ENCODE results near the gene GRHL3.

Gene GRHL3

GRCh38 chr1:24318615-24319311 is 394 bp upstream of the GRHL3 start:
- DNase-seq (ENCODE audit: low read depth) = no peak

- DNase-seq (ENCODE audit: low read depth) = no peak
Observed at GRCh38 chr1:24319962-24320361, 805 bp downstream of the GRHL3 start.

GRCh38 chr1:24321126-24321525 is 2.0 kb downstream of the GRHL3 start:
- DNase-seq (ENCODE audit: low read depth) = no peak

- DNase-seq (ENCODE audit: low read depth) = peak; percentile 40
Observed at GRCh38 chr1:24321697-24322469, 2.7 kb downstream of the GRHL3 start.

GRCh38 chr1:24322470-24323177 is 3.5 kb downstream of the GRHL3 start:
- DNase-seq (ENCODE audit: low read depth) = no peak

- DNase-seq (ENCODE audit: low read depth) = no peak
Observed at GRCh38 chr1:24323281-24323680, 4.1 kb downstream of the GRHL3 start.

- no peak for DNase-seq (ENCODE audit: low read depth)
Observed at GRCh38 chr1:24324903-24325302, 5.7 kb downstream of the GRHL3 start.

GRCh38 chr1:24325587-24326449 is 6.7 kb downstream of the GRHL3 start:
- DNase-seq (ENCODE audit: low read depth) = no peak

GRCh38 chr1:24327486-24327885 is 8.3 kb downstream of the GRHL3 start:
- DNase-seq (ENCODE audit: low read depth) = no peak

GRCh38 chr1:24327891-24328290 is 8.7 kb downstream of the GRHL3 start:
- no peak for DNase-seq (ENCODE audit: low read depth)

- no peak for DNase-seq (ENCODE audit: low read depth)
Observed at GRCh38 chr1:24329331-24329730, 10.2 kb downstream of the GRHL3 start.

GRCh38 chr1:24329797-24330543 is 10.8 kb downstream of the GRHL3 start:
- DNase-seq (ENCODE audit: low read depth) = no peak

- no peak for DNase-seq (ENCODE audit: low read depth)
Observed at GRCh38 chr1:24331961-24332673, 13.0 kb downstream of the GRHL3 start.

- no peak for DNase-seq (ENCODE audit: low read depth)
Observed at GRCh38 chr1:24336075-24336474, 16.9 kb downstream of the GRHL3 start.

- DNase-seq (ENCODE audit: low read depth) = no peak
Observed at GRCh38 chr1:24337455-24337854, 18.3 kb downstream of the GRHL3 start.

- DNase-seq (ENCODE audit: low read depth) = no peak
Observed at GRCh38 chr1:24338447-24338846, 19.3 kb downstream of the GRHL3 start.

GRCh38 chr1:24339996-24340395 is 20.8 kb downstream of the GRHL3 start:
- no peak for DNase-seq (ENCODE audit: low read depth)

- no peak for DNase-seq (ENCODE audit: low read depth)
Observed at GRCh38 chr1:24340770-24341169, 21.6 kb downstream of the GRHL3 start.

GRCh38 chr1:24341260-24341659 is 22.1 kb downstream of the GRHL3 start:
- DNase-seq (ENCODE audit: low read depth) = no peak

- DNase-seq (ENCODE audit: low read depth) = no peak
Observed at GRCh38 chr1:24343412-24344089, 24.4 kb downstream of the GRHL3 start.
